ENCODE results near the gene CAMP. TPM values are rescaled to one million over a fixed set of nuclear protein-coding genes. Genes with fewer than 3 reads are reported as not detected.

The CAMP gene, protein sequence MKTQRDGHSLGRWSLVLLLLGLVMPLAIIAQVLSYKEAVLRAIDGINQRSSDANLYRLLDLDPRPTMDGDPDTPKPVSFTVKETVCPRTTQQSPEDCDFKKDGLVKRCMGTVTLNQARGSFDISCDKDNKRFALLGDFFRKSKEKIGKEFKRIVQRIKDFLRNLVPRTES
- total RNA-seq (2014; rRNA removed; shearing (Covaris generic); ENCODE audit: low replicate concordance): not detected in 2 replicates

DNA sequence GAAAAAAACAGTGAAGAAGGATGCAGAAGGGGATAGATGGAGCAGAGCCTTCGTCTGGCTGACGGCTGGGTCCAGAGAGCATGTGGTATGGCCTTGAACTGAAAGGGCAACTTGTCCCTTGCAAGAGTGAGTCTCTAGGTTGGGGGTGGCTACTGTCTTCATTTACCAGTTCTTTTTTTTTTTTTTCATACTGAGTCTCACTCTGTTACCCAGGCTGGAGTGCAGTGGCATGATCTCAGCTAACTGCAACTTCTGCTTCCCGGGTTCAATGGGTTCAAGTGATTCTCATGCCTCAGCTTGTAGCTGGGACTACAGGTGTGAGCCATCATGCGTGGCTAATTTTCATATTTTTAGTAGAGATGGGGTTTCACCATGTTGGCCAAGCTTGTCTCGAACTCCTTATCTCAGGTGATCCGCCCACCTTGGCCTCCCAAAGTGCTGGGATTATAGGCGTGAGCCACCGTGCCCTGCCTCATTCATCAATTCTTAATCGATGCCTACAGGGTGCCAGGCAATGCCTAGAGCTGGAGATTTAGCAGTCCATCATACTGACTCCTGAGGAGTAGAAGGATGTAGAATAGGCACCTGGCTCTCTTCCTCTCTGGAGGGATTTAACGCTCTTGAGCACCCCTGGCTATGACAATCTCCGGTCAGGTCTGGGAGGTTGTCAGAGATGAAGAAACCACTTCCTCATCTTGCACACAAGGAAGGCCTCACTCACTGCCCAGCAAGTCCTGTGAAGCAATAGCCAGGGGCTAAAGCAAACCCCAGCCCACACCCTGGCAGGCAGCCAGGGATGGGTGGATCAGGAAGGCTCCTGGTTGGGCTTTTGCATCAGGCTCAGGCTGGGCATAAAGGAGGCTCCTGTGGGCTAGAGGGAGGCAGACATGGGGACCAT lies at the start of gene CAMP:
Gene CAMP, plus strand, starts transcription at position 880 of the 898 bp plus-strand sequence. Its CDS starts 17 bp downstream, at position 897.
- no peaks in the 10 kb centered on the region for H3K9me3 ChIP-seq
- peak; percentile 30 for DNase-seq

DNA sequence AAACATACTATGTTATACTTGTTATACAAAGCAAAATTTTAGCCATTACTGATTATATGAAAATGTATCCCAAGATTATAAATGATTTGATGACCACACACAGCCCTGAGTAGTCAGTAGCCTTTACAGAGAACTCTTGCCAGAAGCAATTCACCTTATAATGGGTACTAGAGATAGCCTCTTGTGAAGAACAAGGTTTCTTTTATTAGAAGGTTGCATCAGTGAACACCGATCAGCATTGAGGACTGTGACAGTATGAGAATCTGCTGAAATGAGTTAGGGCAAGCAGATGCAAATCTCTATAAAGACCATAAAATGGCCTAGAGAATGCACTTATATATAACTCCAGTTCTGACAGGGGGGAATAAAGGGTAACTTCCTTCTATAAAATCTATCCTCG lies 45.2 kb upstream of the CAMP start:
- H3K9me3 ChIP-seq: no peaks in the 10 kb centered on the region
- H3K4me3 ChIP-seq: no peak overlapping the region
- no peaks in the 10 kb centered on the region for H3K27me3 ChIP-seq
- peaks cover 63% of the 10 kb centered on the region for H3K36me3 ChIP-seq
- no peak for DNase-seq

More for the DNA sequence above, at the start of gene CAMP:
- Histone ChIP-seq H3K36me3 (no peaks in the 10 kb centered on the region), H3K27me3 (no peaks in the 10 kb centered on the region), H3K4me3 (no peak within 1 kb of the TSS)

DNA sequence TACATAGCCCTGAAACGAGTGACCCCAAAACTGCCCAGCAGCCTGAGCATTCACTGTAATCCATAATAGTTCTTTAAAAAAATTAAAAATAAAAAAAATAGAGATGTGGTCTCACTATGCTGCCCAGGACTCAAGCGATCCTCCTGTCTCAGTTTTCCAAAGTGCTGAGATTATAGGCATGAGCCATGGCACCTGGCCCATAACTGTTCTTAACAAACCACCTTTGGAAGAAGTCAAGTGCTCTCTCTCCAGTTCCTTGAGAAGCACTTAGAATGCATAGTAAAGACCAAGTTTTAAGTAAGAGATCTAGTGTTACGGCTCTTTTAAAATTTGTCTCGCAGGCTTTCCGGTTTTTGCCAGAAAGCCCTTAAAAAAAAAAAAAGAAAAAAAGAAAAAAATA lies 43.3 kb upstream of the CAMP start:
- peaks cover 66% of the 10 kb centered on the region for H3K36me3 ChIP-seq
- no peak for DNase-seq

DNA sequence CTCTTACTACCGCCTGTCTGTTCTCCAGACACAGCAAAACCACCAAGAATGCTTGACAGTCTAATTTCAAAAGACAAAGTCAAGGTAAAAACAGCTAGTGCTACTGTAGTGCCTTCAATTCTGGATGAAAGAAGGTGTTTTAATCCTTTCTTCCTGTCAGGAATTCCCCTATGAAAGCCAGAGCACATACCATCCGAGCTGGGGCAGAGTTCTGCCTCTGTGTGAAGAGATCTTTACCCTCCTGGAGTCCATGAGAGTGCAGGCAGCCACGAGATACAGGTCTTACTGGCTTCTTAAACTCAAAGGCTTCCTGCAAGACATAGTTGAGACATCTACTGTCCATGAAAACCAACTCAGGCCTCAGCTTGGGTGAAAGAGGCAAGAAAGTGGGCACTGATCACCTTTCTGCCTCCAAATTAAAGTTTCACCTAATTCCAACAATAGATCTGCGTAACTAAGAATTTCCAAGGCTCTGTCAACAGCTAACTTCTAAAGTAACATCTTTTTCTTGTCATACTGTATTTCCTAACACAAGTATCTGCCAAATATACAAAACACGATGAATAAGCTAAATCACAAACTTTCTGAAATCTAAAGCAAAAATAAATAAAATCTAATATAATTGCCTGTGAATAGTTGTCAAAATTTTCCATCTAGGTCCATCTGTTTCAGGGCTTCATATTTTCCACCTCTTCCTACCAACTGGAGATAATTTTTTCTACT lies 42.6 kb upstream of the CAMP start:
- DNase-seq: no peak
- Histone ChIP-seq H3K4me3 (no peak overlapping the region), H3K27me3 (no peaks in the 10 kb centered on the region), H3K9me3 (no peaks in the 10 kb centered on the region), H3K36me3 (peaks cover 67% of the 10 kb centered on the region)

More for the DNA sequence above, 43.3 kb upstream of the CAMP start:
- Histone ChIP-seq H3K27me3 (no peaks in the 10 kb centered on the region), H3K9me3 (no peaks in the 10 kb centered on the region), H3K4me3 (no peak overlapping the region)

DNA sequence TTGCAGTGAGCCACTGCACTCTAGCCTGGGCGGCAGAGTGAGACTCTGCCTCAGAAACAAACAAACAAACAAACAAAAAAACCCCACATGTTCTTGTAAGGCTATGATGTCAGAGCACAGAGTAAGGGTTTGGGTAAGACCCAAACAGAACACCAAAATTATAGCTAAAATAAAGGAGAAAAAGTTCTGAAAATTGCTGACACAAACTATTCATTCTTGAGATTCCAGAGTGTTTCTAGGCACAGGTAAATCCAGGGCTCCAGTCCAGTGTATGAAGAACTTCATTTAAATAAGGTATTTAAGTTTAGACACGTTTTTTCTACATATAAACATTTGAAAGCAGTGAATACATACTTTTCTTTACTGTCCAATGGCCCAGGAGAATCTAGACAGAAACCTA lies 39.0 kb upstream of the CAMP start:
- H3K9me3 ChIP-seq: no peaks in the 10 kb centered on the region
- peaks cover 52% of the 10 kb centered on the region for H3K36me3 ChIP-seq
- H3K4me3 ChIP-seq: no peak overlapping the region
- DNase-seq: no peak
- H3K27me3 ChIP-seq: no peaks in the 10 kb centered on the region

DNA sequence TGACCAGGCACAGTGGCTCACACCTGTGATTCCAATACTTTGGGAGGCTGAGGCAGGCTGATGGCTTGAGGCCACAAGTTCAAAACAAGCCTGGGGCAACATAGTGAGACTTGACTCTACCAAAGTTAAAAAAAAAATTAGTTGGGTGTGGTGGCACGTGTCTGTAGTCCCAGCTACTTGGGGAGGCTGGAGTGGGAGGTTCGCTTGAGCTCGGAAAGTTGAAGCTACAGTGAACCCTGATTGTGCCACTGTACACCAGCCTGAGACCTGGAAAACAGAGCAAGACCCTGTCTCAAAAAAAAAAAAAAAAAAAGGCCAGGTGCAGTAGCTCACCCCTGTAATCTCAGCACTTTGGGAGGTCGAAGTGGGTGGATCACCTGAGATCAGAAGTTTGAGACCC lies 38.2 kb upstream of the CAMP start:
- H3K27me3 ChIP-seq: no peaks in the 10 kb centered on the region
- no peak for DNase-seq
- H3K36me3 ChIP-seq: peaks cover 44% of the 10 kb centered on the region
- H3K9me3 ChIP-seq: no peaks in the 10 kb centered on the region
- no peak overlapping the region for H3K4me3 ChIP-seq

DNA sequence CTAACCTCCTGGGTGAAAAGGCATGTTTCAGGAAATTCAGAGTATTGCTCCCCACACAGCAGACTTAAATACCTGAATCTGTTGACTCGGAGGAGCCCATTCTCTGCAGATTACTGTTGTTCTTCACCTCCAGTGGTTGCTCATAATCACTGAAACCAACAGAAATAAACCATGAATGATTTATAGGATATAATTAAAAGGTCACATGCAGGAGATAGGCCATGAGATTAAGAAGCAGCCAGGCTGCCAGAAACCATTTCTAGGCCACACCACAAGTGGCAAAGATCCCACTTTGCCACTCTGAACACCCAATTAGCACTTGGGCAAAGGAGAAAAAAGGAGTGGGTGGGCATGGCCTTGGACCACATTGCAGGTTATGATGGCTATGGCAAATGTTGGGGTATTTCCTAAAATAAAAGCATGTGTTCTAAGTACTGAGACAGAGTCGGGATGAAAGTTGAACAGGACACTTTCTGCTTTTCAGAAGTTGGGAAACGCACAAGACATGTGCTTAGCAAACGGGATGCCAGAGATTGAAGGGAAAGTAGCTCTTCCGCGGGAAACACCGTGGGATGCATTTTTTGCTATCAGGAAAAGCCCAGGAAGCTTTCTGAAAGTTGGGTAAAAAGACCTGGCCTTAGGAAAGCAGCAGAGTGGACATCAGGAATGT lies 36.5 kb upstream of the CAMP start:
- Histone ChIP-seq H3K4me3 (peak overlapping the region; percentile 77), H3K36me3 (peaks cover 33% of the 10 kb centered on the region), H3K9me3 (no peaks in the 10 kb centered on the region), H3K27me3 (no peaks in the 10 kb centered on the region)
- DNase-seq: no peak

DNA sequence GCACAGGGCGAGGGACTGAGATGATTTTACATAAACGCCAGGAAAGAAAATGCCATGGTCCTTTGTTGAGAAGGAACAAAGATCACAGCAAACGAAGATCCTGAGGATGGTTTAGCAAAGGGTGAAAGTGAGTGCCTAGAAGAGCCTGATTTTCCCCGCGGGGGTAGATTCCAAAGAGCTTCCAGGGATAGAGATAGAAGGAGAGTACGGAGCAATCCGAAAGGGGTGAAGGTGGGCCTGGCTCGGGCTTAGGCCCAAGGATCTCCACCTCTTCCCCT lies 36.1 kb upstream of the CAMP start:
- H3K9me3 ChIP-seq: no peaks in the 10 kb centered on the region
- H3K4me3 ChIP-seq: peak overlapping the region; percentile 77
- peaks cover 29% of the 10 kb centered on the region for H3K36me3 ChIP-seq
- no peaks in the 10 kb centered on the region for H3K27me3 ChIP-seq
- no peak for DNase-seq

DNA sequence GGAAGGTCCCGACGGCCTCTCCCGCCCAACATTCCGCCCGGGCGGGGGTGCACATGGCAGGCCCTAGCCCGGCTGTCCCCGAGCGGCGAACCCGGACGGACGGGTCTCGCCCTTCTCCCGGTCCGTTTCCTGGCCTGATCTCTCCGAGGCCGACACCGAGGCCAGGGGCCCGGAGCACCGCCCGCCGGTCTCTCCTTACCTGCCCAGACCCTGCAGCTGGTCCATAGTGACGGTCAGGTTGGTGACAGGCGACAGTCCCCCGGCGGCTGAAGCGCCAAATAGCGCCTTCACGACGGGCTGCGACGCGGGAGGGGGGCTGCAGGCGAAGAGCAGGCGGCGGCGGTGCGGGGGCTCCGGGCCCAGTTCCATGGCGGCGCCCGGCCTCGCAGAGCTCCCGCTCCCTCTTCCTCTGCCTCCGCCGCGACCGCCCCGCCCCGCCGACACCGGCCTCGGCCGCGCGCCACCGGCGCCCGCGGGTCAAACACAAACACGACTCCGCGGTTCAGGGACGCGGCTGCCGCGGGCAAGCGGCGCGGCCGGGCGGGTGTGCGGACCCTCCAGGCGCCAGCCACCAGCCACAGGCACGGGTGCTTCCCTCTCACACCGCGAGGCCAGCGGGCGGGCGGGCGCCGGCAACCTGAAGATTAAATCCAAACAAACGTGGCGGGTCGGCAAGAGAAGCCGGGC lies 35.6 kb upstream of the CAMP start:
- DNase-seq: peak; percentile 16
- Histone ChIP-seq H3K36me3 (peaks cover 29% of the 10 kb centered on the region), H3K9me3 (no peaks in the 10 kb centered on the region), H3K27me3 (no peaks in the 10 kb centered on the region), H3K4me3 (peak overlapping the region; percentile 77)

DNA sequence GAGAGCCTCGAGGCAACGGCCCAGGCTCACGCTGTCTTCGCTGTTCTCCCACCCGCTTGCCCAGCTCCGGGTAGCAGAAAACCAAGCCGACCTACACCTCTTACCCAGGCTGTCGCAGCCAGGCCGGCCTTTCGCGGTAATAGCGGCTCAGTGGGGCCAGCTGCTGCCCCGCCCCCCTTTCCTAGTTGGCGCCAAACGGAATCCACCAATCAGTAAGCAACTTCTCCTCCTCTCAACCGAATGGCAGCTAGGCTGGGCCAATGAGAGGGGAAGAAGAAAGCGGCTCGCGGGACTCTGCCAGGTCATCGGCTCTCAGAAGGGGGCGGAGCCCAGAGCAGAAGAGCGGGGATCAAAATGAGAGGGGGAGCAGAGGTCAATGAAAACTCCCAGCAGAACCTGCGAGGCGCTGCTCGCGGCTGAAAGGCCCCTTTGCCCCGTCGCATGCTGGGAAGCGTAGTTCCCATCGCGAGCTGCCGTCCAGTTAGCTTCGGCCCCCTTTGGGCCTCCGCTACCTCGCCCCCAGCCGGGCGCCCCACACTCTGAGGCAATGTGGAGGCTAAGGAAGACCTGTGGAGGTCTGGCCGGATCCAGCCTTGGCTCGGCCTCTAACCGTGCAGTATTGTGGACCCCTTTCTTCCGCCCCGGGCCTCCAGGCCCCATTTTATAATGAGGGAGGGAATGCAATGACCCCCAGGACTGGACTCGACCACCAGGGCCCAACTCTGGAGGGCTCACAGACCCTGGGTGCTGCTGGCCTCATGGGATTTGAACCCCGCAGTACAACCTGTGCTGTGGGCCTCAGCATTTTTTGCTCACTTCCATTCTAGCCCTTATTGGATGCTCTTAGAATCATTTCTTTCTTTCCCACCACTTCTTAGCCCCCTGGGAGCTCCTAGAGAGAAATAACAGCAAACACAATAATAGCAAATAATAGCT lies 34.8 kb upstream of the CAMP start, which contains the start of gene CDC25A:
Gene CDC25A, minus strand, starts transcription at position 152 of the 936 bp plus-strand sequence. CDS start 470 bp downstream, outside the sequence.
- Histone ChIP-seq H3K27me3 (no peaks in the 10 kb centered on the region), H3K9me3 (no peaks in the 10 kb centered on the region), H3K4me3 (peak within 1 kb of the TSS; percentile 77), H3K36me3 (peaks cover 26% of the 10 kb centered on the region)
- DNase-seq: peak; percentile 97

DNA sequence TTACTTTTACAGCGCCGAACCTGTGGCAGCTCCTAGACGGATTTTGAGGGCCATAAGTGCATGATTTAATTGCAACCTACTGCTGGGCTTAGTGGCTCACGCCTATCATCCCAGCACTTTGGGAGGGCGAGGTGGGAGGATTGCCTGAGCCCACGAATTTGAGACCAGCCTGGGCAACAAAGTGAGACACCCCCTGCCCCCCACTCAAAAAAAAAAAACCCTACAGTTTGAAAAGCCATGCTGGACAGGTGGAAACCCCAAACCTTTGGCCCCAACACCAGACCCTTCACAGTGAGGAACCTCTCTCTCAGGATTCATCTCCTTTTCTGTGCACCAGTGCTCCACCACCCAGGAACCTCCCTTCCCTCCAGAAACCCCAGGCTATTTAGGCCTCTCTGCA lies 34.0 kb upstream of the CAMP start:
- peaks cover 18% of the 10 kb centered on the region for H3K36me3 ChIP-seq
- H3K4me3 ChIP-seq: no peak overlapping the region
- H3K9me3 ChIP-seq: no peaks in the 10 kb centered on the region
- DNase-seq: no peak
- H3K27me3 ChIP-seq: no peaks in the 10 kb centered on the region

DNA sequence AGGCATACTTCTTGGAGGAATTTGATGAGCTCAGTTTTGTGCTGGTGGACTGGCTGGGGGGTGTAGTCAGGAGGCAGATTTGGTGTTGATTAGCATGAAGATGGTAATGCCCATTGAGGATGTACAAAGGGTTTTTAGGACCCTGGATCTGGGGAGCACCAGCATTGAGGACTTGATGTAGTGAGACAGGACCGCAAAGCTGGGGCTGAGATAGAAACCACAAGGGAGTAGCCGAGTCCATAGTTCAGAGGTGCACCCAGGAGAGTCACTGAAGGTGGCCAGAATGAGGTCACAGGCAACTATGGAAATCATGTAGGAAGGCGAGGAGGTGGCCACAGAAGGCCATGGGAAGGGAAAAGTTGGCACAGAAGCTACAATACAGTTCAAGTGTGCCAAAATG lies 32.4 kb upstream of the CAMP start:
- Histone ChIP-seq H3K27me3 (no peaks in the 10 kb centered on the region), H3K36me3 (peaks cover 12% of the 10 kb centered on the region), H3K9me3 (no peaks in the 10 kb centered on the region), H3K4me3 (no peak overlapping the region)
- no peak for DNase-seq

DNA sequence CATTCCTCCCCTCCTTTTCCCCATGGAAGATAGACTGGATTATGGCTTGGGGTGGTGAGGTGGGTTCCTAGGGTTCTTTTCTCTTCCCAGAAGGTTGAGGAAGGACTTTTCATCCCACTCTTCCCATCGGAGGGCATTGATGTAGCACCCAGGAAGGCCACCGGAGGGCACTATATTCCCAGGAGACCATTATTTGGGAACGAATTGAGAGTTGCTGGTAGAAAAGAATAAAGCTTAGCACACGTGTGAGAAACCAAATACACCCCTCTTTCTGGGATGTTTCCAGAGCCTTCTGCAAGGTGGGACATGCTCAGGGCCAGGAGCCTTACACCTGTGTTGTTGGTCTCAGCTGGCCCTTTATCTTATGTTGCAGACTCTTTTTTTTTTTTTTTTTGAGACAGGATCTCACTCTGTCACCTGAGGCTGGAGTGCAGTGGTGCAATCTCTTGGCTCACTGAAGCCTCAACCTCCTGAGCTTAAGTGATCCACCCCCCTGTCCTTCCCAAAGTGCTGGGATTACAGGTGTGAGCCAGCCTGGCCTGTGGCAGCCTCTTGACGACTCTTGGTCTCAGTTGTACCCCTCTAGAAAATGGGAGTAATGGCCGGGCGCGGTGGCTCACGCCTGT lies 28.7 kb upstream of the CAMP start:
- Histone ChIP-seq H3K9me3 (no peaks in the 10 kb centered on the region), H3K4me3 (no peak overlapping the region), H3K27me3 (no peaks in the 10 kb centered on the region), H3K36me3 (no peaks in the 10 kb centered on the region)
- peak; percentile 35 for DNase-seq

DNA sequence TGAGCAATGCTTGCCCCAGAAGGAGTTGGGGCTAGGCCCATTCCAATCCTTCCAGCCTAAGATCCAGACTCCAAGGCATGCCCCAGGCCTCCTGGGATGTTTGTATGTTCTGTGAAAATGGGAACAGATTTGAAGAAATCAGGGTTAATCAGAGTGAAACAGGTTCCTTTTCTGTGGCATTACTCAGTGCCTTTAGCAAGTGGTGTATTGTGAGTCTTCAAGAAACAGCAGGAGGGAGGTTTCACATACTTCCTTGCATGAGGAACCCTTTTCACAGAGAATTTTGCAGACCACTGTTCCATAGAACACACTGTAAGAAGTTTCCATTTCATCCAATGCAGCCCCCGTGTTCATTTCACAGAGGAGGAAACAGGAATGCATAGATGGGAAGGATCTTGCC lies 26.7 kb upstream of the CAMP start:
- Histone ChIP-seq H3K36me3 (no peaks in the 10 kb centered on the region), H3K27me3 (no peaks in the 10 kb centered on the region), H3K9me3 (no peaks in the 10 kb centered on the region), H3K4me3 (no peak overlapping the region)
- no peak for DNase-seq

DNA sequence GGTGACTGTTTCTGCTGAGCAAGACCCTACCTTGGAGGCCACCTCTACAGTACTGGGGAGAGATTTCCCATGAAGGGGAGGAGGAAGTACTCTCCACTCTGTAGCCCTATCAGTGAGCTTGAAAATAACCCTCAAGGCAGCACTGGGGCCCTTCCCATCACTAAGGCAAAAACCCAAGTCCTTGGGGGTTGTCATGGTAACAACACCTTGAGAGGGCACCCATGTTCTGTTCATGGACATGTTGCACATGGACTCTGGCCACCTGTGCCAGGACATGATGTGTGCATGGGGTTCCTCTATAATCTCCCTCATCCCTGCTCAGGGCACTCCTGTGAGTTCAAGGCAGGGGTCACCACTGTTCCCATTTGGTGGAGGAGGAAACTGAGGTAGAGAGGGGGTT lies 24.2 kb upstream of the CAMP start:
- Histone ChIP-seq H3K36me3 (no peaks in the 10 kb centered on the region), H3K27me3 (no peaks in the 10 kb centered on the region), H3K4me3 (no peak overlapping the region), H3K9me3 (no peaks in the 10 kb centered on the region)
- no peak for DNase-seq
